ENCODE data around the gene ARSH. TPM values are rescaled to one million over a fixed set of nuclear protein-coding genes. Genes with fewer than 3 reads are reported as not detected.

Gene ARSH
- total RNA-seq, 1 donor from 2014 or later, result not detected

DNA sequence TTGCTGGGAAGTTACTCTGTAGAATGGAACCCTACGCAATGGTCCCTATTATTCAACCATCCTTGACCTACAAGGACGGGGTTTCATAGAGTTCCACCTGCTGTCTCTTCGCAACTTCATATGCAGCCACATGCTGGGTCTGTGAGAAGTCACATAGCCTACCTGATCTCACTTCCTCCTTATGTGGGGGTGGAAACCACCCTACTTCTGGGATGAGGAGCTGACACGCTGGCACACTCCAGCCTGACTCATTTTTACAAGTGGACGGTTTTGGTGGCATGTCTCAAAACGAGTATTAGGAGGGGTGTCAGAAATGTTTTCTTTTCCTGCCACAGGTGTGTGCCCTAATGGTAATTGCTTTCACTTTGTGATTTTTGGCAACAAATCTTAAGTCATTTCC lies 40.4 kb upstream of the ARSH start:
- no peaks in the 10 kb centered on the region for H3K9me3 Mint-ChIP-seq (ENCODE audit: unreplicated experiment)
- no peak overlapping the region for H3K4me3 Mint-ChIP-seq (ENCODE audit: unreplicated experiment)
- H3K27ac Mint-ChIP-seq (ENCODE audit: unreplicated experiment), result no peak overlapping the region
- no peak for DNase-seq (ENCODE audit: extremely low spot score, unreplicated experiment)
- H3K4me1 Mint-ChIP-seq (ENCODE audit: unreplicated experiment), result peaks cover 34% of the 10 kb centered on the region
- no peaks in the 10 kb centered on the region for H3K36me3 Mint-ChIP-seq (ENCODE audit: unreplicated experiment)
- TF ChIP-seq, protein P1, sequence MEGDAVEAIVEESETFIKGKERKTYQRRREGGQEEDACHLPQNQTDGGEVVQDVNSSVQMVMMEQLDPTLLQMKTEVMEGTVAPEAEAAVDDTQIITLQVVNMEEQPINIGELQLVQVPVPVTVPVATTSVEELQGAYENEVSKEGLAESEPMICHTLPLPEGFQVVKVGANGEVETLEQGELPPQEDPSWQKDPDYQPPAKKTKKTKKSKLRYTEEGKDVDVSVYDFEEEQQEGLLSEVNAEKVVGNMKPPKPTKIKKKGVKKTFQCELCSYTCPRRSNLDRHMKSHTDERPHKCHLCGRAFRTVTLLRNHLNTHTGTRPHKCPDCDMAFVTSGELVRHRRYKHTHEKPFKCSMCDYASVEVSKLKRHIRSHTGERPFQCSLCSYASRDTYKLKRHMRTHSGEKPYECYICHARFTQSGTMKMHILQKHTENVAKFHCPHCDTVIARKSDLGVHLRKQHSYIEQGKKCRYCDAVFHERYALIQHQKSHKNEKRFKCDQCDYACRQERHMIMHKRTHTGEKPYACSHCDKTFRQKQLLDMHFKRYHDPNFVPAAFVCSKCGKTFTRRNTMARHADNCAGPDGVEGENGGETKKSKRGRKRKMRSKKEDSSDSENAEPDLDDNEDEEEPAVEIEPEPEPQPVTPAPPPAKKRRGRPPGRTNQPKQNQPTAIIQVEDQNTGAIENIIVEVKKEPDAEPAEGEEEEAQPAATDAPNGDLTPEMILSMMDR (IDR thresholded peaks at IDR 0.05), result no peak
- no peaks in the 10 kb centered on the region for H3K27me3 Mint-ChIP-seq (ENCODE audit: unreplicated experiment)

DNA sequence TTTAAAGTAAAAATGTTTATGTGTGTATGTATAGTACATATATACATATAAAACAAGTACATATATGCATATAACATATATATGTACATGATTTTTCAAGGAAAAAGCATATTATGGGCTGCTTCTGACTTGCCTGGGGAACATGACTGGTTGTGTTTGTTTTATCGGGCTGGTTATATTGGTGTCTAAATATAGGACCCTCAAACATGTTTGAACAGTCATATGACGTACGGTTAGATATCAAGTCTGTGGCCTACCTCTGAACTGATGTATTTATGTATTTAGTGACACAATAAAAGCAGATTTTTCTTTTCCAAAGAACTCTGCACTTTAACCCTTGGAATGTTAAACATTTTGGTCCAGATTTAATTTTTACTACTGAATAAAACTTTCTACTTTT lies 39.3 kb upstream of the ARSH start:
- Mint-ChIP-seq H3K36me3 (ENCODE audit: unreplicated experiment) (no peaks in the 10 kb centered on the region), H3K4me1 (ENCODE audit: unreplicated experiment) (peaks cover 34% of the 10 kb centered on the region), H3K4me3 (ENCODE audit: unreplicated experiment) (no peak overlapping the region), H3K27ac (ENCODE audit: unreplicated experiment) (no peak overlapping the region), H3K9me3 (ENCODE audit: unreplicated experiment) (no peaks in the 10 kb centered on the region), H3K27me3 (ENCODE audit: unreplicated experiment) (no peaks in the 10 kb centered on the region)
- DNase-seq (ENCODE audit: extremely low spot score, unreplicated experiment), result no peak
- TF ChIP-seq, protein P1 (IDR thresholded peaks at IDR 0.05), result no peak

DNA sequence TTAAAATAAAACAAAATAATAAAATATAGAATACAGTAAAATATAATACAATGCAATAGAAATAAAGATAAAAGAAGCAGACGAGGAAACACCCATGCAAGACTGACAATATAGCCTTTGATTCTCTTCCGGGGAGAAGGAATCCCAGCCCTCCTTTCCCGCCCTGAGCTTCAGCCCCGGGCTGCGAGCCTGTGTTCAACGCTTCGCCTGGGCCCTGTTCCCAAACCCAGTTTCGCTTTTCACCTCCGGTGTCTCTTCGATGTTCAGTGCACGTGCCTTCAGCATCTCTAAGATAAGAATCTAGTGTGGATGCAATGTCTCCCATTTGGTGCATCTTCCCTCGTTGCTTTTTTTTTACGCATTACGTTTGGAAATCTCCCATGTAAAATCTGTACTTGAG lies 38.8 kb upstream of the ARSH start:
- DNase-seq (ENCODE audit: extremely low spot score, unreplicated experiment), result no peak
- Mint-ChIP-seq H3K9me3 (ENCODE audit: unreplicated experiment) (no peaks in the 10 kb centered on the region), H3K27ac (ENCODE audit: unreplicated experiment) (peak overlapping the region; percentile 39), H3K4me1 (ENCODE audit: unreplicated experiment) (peaks cover 34% of the 10 kb centered on the region), H3K4me3 (ENCODE audit: unreplicated experiment) (peak overlapping the region; percentile 75), H3K27me3 (ENCODE audit: unreplicated experiment) (no peaks in the 10 kb centered on the region), H3K36me3 (ENCODE audit: unreplicated experiment) (no peaks in the 10 kb centered on the region)
- TF ChIP-seq, protein P1 (IDR thresholded peaks at IDR 0.05), result no peak

DNA sequence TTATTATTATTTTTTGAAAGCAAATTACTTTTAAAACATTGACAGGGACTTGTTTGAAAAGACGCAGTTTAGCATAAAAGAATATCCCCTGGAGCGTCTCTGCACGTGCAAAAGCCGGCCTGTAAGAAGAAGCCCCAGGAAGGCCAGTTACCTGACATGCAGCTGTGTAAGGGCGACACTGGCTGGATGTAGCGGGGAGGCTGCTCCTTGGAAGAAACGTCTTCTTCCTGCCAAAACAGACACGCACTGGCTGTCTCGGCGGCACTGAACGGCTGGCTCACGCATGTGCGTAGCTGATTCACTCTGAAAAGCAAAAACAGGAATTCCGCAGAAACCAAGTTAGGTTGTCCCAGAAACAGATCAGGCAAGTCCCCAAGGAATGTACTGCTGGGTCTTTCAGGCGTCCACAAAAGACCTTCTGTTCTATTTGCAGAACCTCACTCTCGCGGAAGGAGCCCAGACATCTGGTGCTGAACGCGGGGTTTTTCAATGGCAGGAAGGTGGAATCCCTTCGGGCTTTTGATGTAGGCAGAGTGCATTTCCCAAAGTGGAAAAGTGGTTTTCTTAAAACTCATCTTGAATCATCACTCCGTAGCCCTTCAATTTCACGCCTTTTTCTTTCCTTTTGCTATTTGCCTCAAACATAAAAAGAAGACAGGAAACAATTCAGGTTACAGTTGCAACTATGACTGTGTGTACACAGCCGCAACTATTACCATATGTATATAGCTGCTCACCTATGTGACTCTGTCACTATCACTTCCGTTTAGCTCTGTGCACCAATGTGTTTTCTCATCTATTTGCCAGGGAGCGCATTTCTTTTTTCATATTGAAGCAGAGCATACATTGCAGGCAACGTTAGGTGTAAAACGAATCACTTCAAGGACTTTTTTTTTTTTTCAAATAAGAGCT lies 38.1 kb upstream of the ARSH start:
- H3K27me3 Mint-ChIP-seq (ENCODE audit: unreplicated experiment), result no peaks in the 10 kb centered on the region
- H3K4me1 Mint-ChIP-seq (ENCODE audit: unreplicated experiment), result peaks cover 29% of the 10 kb centered on the region
- TF ChIP-seq, protein P1 (IDR thresholded peaks at IDR 0.05), result peak; percentile 29
- peak overlapping the region; percentile 75 for H3K4me3 Mint-ChIP-seq (ENCODE audit: unreplicated experiment)
- no peaks in the 10 kb centered on the region for H3K9me3 Mint-ChIP-seq (ENCODE audit: unreplicated experiment)
- peak overlapping the region; percentile 39 for H3K27ac Mint-ChIP-seq (ENCODE audit: unreplicated experiment)
- peak; percentile 80 for DNase-seq (ENCODE audit: extremely low spot score, unreplicated experiment)
- no peaks in the 10 kb centered on the region for H3K36me3 Mint-ChIP-seq (ENCODE audit: unreplicated experiment)

DNA sequence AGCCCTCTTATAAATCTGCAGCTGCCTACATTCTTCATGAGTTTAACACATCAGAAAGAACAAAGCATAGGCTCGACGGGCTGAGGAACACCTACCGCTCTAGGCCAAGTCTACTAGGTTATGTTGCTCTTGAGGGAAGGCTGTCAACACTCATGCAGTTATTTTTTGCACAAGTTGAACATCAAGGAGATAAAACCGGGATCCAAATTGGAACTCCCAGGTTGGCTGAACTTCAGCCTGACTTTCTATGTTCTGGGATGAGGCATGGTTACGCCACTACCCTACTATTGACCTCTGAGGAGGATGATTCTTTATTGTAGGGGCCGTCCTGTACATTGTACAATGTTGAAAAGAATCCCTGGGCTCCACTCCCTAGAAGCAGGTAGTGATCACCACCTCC lies 37.3 kb upstream of the ARSH start:
- Mint-ChIP-seq H3K36me3 (ENCODE audit: unreplicated experiment) (no peaks in the 10 kb centered on the region), H3K27ac (ENCODE audit: unreplicated experiment) (no peak overlapping the region), H3K4me1 (ENCODE audit: unreplicated experiment) (peaks cover 24% of the 10 kb centered on the region), H3K27me3 (ENCODE audit: unreplicated experiment) (no peaks in the 10 kb centered on the region), H3K9me3 (ENCODE audit: unreplicated experiment) (no peaks in the 10 kb centered on the region), H3K4me3 (ENCODE audit: unreplicated experiment) (no peak overlapping the region)
- peak; percentile 13 for DNase-seq (ENCODE audit: extremely low spot score, unreplicated experiment)
- TF ChIP-seq, protein P1 (IDR thresholded peaks at IDR 0.05), result no peak
